ENCODE results near the gene CEBPZ. TPM values are rescaled to one million over a fixed set of nuclear protein-coding genes. Genes with fewer than 3 reads are reported as not detected.

Gene CEBPZ
- total and polyA plus RNA-seq, 2 of the 13 experiments (the other 11 are each of a cell fraction or from before 2014, with no cell fraction given), result 14.4 to 117 TPM

DNA sequence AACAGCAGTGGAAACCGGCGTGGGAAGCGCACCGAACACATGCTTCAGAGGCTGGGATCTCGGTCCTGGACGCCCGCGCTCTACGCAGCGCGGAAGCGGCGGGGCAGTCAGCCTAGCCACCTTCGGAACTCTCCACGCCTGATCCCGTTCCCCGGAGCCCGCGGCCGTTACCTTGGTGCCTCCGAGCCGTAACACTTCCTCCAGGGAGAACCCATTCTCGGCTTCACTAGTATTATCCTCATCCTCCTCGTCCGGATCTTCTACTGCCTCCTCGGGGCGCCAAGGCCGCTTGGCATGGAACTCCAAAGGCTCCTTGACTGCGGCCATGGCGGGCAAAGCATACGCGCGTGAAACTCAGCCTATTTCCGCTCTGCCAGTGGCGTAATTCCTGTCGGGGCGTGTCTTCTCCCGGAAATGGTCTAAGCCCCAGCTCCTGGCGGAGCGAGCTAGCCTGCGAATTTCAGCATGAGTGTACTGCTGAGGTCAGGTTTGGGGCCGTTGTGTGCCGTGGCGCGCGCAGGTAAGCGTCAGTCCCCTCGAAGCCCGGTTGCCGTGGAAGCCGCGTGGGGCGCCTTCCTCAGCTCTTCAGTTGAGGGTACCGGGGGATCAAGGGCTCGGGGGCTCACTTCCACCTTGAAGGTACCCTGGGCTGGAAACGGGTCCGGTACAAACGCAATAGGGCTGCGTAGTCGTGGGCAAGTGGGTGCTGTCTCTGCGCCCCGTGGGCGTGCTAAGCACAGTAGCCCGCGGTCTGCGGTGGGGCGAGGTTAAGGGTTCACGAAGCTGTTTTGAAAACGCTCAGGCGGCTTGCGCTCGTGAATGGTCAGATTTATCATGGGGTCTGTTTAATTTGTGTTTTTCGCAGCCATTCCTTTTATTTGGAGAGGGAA is at the start of gene CEBPZ, which contains the start of gene NDUFAF7 (continued):
- TF ChIP-seq, protein P1, sequence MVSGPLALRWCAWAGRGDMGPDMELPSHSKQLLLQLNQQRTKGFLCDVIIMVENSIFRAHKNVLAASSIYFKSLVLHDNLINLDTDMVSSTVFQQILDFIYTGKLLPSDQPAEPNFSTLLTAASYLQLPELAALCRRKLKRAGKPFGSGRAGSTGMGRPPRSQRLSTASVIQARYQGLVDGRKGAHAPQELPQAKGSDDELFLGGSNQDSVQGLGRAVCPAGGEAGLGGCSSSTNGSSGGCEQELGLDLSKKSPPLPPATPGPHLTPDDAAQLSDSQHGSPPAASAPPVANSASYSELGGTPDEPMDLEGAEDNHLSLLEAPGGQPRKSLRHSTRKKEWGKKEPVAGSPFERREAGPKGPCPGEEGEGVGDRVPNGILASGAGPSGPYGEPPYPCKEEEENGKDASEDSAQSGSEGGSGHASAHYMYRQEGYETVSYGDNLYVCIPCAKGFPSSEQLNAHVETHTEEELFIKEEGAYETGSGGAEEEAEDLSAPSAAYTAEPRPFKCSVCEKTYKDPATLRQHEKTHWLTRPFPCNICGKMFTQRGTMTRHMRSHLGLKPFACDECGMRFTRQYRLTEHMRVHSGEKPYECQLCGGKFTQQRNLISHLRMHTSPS (CRISPR knock-in tag; IDR thresholded peaks at IDR 0.05; ENCODE audit: low read depth), result no peak
- TF ChIP-seq, protein P2, sequence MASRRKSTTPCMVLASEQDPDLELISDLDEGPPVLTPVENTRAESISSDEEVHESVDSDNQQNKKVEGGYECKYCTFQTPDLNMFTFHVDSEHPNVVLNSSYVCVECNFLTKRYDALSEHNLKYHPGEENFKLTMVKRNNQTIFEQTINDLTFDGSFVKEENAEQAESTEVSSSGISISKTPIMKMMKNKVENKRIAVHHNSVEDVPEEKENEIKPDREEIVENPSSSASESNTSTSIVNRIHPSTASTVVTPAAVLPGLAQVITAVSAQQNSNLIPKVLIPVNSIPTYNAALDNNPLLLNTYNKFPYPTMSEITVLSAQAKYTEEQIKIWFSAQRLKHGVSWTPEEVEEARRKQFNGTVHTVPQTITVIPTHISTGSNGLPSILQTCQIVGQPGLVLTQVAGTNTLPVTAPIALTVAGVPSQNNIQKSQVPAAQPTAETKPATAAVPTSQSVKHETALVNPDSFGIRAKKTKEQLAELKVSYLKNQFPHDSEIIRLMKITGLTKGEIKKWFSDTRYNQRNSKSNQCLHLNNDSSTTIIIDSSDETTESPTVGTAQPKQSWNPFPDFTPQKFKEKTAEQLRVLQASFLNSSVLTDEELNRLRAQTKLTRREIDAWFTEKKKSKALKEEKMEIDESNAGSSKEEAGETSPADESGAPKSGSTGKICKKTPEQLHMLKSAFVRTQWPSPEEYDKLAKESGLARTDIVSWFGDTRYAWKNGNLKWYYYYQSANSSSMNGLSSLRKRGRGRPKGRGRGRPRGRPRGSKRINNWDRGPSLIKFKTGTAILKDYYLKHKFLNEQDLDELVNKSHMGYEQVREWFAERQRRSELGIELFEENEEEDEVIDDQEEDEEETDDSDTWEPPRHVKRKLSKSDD (CRISPR knock-in tag; IDR thresholded peaks at IDR 0.05; ENCODE audit: low read depth), result peak; percentile 93
- peak; percentile 83 for TF ChIP-seq SALL2 (CRISPR knock-in tag; IDR thresholded peaks at IDR 0.05)
- TF ChIP-seq ZNF282 (IDR thresholded peaks at IDR 0.05; ENCODE audit: partially characterized antibody), result no peak
- peak; percentile 92 for TF ChIP-seq ZNF619 (CRISPR knock-in tag; IDR thresholded peaks at IDR 0.05)
- TF ChIP-seq RFXANK (CRISPR knock-in tag; IDR thresholded peaks at IDR 0.05), result peak; percentile 80; the same call in 1 of the 2 replicates
- TF ChIP-seq SCMH1 (CRISPR knock-in tag; IDR thresholded peaks at IDR 0.05; ENCODE audit: borderline replicate concordance), result no peak
- no peak; the same call in 1 of the 2 replicates for TF ChIP-seq KLF12 (CRISPR knock-in tag; IDR thresholded peaks at IDR 0.05; ENCODE audit: borderline replicate concordance)
- TF ChIP-seq, protein P3, sequence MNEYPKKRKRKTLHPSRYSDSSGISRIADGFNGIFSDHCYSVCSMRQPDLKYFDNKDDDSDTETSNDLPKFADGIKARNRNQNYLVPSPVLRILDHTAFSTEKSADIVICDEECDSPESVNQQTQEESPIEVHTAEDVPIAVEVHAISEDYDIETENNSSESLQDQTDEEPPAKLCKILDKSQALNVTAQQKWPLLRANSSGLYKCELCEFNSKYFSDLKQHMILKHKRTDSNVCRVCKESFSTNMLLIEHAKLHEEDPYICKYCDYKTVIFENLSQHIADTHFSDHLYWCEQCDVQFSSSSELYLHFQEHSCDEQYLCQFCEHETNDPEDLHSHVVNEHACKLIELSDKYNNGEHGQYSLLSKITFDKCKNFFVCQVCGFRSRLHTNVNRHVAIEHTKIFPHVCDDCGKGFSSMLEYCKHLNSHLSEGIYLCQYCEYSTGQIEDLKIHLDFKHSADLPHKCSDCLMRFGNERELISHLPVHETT (CRISPR knock-in tag; conservative IDR thresholded peaks at IDR 0.05), result peak; percentile 72
- TF ChIP-seq PHF20 (CRISPR knock-in tag; IDR thresholded peaks at IDR 0.05), result peak; percentile 94
- TF ChIP-seq GTF2F1 (IDR thresholded peaks at IDR 0.05; ENCODE audit: low read length), result peak; percentile 54
- TF ChIP-seq, protein P4, sequence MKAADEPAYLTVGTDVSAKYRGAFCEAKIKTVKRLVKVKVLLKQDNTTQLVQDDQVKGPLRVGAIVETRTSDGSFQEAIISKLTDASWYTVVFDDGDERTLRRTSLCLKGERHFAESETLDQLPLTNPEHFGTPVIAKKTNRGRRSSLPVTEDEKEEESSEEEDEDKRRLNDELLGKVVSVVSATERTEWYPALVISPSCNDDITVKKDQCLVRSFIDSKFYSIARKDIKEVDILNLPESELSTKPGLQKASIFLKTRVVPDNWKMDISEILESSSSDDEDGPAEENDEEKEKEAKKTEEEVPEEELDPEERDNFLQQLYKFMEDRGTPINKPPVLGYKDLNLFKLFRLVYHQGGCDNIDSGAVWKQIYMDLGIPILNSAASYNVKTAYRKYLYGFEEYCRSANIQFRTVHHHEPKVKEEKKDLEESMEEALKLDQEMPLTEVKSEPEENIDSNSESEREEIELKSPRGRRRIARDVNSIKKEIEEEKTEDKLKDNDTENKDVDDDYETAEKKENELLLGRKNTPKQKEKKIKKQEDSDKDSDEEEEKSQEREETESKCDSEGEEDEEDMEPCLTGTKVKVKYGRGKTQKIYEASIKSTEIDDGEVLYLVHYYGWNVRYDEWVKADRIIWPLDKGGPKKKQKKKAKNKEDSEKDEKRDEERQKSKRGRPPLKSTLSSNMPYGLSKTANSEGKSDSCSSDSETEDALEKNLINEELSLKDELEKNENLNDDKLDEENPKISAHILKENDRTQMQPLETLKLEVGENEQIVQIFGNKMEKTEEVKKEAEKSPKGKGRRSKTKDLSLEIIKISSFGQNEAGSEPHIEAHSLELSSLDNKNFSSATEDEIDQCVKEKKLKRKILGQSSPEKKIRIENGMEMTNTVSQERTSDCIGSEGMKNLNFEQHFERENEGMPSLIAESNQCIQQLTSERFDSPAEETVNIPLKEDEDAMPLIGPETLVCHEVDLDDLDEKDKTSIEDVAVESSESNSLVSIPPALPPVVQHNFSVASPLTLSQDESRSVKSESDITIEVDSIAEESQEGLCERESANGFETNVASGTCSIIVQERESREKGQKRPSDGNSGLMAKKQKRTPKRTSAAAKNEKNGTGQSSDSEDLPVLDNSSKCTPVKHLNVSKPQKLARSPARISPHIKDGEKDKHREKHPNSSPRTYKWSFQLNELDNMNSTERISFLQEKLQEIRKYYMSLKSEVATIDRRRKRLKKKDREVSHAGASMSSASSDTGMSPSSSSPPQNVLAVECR (CRISPR knock-in tag; IDR thresholded peaks at IDR 0.05; ENCODE audit: borderline replicate concordance), result peak; percentile 98
- peak; percentile 78 for TF ChIP-seq TMF1 (CRISPR knock-in tag; IDR thresholded peaks at IDR 0.05; ENCODE audit: low read depth)
- TF ChIP-seq KLF13 (CRISPR knock-in tag; IDR thresholded peaks at IDR 0.05), result peak; percentile 24; the same call in 1 of the 2 replicates
- TF ChIP-seq, protein P5, sequence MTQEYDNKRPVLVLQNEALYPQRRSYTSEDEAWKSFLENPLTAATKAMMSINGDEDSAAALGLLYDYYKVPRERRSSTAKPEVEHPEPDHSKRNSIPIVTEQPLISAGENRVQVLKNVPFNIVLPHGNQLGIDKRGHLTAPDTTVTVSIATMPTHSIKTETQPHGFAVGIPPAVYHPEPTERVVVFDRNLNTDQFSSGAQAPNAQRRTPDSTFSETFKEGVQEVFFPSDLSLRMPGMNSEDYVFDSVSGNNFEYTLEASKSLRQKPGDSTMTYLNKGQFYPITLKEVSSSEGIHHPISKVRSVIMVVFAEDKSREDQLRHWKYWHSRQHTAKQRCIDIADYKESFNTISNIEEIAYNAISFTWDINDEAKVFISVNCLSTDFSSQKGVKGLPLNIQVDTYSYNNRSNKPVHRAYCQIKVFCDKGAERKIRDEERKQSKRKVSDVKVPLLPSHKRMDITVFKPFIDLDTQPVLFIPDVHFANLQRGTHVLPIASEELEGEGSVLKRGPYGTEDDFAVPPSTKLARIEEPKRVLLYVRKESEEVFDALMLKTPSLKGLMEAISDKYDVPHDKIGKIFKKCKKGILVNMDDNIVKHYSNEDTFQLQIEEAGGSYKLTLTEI (CRISPR knock-in tag; conservative IDR thresholded peaks at IDR 0.05), result no peak
- no peak for TF ChIP-seq ZNF30 (CRISPR knock-in tag; IDR thresholded peaks at IDR 0.05)
- no peak for TF ChIP-seq CC2D1A (CRISPR knock-in tag; IDR thresholded peaks at IDR 0.05)
